ENCODE results near the gene PNPLA7.

DNA sequence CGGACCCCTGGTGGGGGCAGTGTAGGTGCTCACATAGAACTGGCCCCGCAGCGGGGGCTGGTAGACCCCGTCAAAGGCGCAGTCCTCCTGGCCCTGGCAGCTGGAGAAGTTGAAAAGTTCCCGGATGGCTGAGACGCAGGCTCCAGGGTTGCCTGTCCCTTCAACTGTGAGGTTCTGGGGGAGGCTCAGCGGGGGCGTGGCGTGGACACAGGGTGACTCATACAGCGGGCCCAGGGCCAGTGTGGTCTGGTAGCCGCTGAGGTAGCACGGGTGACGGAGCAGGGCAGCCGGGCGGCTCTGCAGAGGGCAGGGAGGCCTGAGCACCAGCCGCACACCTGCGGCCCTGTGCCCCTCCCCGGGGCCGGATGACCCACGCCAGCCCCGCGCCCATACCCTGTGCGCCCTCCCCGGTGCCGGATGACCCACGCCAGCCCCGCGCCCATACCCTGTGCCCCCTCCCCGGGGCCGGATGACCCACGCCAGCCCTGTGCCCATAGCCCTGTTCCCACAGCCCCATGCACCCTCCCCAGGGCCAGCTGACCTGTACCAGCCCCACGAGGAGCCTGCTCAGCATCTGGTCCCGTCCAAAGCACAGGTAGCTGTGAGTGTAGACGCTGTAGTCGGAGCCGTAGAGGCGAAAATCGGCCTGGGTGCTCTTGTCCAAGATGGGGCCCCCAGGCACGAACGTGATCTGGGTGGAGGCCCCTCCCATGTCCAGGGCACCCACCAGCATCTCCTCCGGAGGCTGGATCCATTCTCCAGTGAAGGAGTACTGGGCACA, 114.0 kb downstream of the PNPLA7 start:
- TF ChIP-seq CTCF (IDR thresholded peaks at IDR 0.05): no peak
- no peak for TF ChIP-seq POLR2A (IDR thresholded peaks at IDR 0.05)
